Neural progenitor cell (in vitro differentiated cells): ENCODE data around the gene LPP.

Experiments used
- EZH2 ChIP-seq: fragments of 200-600 bp; sonication (generic); IDR thresholded peaks from 2 replicates; pipeline ENCODE4 v1.6.1; 2017; ENCODE audit warnings: antibody characterized with exemption, mild to moderate bottlenecking, moderate library complexity
- TF ChIP-seq, protein P1 (sequence below): fragments of 200-600 bp; sonication (generic); IDR thresholded peaks from 2 replicates; pipeline ENCODE4 v1.5.1; 2017; ENCODE audit warnings: antibody characterized with exemption, mild to moderate bottlenecking

DNA sequence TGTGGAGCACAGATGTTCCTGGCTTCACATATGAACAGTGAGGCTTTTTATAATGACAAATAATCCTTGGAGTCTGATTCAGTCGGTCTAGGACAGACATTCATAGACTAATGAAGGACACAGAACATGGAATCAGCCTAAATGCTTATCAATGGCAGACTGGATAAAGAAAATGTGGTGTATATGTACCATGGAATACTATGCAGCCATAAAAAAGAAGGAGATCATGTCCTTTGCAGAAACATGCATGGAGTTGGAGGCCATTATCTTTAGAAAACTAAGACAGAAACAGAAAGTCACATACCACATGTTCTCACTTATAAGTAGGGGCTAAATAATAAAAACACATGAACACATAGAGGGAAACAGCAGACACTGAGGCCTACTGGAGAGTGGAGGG lies 19.9 kb upstream of the LPP start:
- TF ChIP-seq, protein P1, sequence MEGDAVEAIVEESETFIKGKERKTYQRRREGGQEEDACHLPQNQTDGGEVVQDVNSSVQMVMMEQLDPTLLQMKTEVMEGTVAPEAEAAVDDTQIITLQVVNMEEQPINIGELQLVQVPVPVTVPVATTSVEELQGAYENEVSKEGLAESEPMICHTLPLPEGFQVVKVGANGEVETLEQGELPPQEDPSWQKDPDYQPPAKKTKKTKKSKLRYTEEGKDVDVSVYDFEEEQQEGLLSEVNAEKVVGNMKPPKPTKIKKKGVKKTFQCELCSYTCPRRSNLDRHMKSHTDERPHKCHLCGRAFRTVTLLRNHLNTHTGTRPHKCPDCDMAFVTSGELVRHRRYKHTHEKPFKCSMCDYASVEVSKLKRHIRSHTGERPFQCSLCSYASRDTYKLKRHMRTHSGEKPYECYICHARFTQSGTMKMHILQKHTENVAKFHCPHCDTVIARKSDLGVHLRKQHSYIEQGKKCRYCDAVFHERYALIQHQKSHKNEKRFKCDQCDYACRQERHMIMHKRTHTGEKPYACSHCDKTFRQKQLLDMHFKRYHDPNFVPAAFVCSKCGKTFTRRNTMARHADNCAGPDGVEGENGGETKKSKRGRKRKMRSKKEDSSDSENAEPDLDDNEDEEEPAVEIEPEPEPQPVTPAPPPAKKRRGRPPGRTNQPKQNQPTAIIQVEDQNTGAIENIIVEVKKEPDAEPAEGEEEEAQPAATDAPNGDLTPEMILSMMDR = no peak
- TF ChIP-seq EZH2 = no peak
